ENCODE results near the gene GNLY.

Gene GNLY

GRCh38 chr2:85745619-85746018 is 51.5 kb downstream of the GNLY start:
- DNase-seq (ENCODE audit: low spot score): no peak

DNA sequence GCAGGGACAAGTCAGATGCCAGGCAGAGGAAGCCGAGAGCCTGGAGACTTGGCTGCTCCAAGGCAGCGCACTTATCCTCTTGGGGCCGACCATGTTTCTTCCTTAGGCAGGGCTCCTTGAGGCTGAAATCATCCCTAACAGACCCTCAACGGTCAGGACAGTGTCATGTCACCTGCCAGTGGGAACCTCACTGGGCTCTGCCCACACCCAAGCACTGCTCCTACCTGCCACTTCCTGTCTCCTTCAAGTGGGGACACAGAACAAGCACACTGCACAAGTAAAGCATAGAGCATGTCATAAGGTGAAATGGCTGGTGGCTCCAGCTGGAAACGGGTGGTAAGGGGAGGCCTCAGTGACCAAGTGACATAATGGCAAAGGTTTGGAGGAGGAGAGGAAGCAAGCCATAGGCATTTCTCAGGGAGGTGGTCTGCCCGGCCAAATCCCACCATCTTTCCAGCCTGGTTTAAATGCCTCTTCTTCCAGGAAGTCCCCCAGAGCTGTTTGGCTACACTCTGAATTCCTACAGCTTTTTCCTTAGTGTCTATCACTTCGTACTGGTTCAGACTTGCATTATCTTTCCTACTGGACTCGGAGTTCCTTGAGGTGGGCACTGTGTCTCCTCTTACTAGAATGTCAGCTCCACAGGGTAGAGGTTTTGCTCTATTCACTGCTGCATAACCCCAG is 52.3 kb downstream of the GNLY start:
- DNase-seq (ENCODE audit: low spot score): no peak

- DNase-seq (ENCODE audit: low spot score): no peak
Measured at GRCh38 chr2:85747441-85747840, 53.3 kb downstream of the GNLY start.

- no peak for DNase-seq (ENCODE audit: low spot score)
Measured at GRCh38 chr2:85748039-85748734, 54.0 kb downstream of the GNLY start.

Data from hepatic stellate cell (primary cell).